GM18868 (cell line): ENCODE results near the gene MYOF.
"Not testable (repeated sequence)": the region's sequence is repeated elsewhere in the genome, so short reads cannot be mapped to it uniquely, and the experiment has no call there.

Experiments used
- ATAC-seq: cut with Tn5 transposase; IDR thresholded peaks from one replicate; pipeline ENCODE4 v1.9.1; 2021; ENCODE audit warnings: mild to moderate bottlenecking, moderate library complexity; ENCODE audit not compliant: unreplicated experiment

The MYOF gene

DNA sequence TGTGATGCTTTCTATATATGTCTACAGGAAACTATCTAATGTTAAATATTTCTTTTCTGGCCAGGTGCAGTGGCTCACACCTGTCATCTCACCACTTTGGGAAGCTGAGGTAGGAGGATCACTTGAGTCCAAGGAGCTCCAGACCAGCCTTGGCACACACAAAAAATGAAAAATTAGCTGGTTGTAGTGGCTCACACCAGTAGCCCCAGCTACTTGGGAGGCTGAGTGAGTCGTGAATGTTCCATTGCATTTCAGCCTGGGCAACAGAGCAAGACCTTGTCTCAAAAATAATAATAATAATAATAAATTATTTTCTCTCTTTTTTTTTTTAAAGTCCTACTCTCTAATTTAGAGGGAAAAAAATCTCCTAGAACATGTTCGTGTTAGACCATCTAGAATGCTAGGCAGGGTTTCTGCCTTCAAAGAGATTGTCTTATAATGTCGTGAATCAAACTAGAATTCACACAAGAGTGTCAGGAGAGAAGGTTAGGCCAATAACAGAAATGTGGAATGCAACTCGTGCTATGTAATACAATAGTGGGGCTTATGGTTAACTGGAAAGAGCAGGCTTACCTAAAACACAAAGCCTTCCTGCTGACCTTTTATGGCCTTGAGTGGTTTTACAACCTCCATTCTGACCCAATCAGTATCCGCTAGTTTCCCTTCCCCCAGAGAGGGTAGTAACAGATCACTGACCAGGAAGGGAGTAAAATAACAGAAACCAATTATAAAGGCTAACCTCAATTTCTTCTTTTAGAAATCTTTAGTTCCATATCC lies 46.3 kb downstream of the MYOF start:
- no peak for ATAC-seq

DNA sequence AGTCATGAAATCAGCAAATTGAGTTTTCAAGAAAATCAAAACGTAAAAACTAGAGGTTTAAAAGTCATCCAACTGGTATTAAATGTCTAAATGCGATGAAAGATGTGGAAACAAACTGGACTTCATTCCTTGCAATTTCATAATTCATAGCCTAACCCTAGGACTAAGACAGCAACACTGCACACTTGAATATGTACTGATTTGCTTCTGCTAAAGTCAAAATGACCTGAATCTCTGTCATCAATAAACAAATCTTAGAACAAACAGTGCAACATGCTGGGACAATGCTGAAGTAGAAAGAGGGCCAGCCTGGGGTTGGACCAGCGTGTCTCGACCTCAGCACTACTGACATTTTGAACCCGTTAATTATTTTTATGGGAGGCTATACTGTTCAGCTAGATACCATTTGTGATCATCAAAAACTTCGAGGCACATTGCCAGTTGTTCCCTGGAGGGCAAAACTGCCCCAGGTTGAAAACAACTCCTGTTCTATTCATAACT lies 47.1 kb downstream of the MYOF start:
- ATAC-seq: no peak

DNA sequence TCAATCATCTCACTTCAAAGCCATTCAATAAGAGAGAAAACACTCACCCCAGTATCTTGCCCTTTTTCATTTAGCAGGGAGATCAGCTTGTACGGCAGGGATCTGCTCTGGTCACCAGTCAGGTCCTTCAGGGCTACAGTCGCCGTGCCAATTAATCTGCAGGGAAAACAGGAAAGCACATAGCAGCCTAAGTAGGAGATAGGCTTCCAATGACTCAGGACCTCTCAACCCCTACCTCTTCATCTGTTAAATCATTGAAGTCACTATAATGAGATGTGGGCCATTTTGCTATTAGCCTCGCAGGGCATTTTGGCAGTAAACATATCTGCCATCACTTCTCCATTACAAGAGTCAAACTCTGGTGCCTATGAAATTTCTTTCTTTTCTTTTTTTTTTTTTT lies 50.8 kb downstream of the MYOF start:
- no peak for ATAC-seq

DNA sequence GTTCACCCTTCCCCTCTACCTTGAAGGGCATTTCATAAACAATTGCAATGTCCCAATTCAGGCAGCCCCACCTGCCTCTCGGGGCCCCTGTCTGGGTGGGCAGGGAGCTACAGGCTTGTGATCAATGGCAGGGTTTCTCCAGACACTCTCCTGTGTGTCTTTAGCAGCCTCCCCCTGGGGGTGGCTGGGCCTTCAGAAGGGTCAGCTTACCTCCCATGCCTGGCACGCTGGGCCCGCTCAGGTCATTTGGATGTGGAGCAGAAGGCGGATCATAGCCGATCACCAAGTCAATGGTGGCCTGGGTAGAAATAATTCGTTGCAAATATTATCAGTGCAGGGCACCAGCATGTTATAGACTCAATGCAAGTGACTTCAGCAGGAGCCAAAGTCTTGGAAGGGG lies 56.3 kb downstream of the MYOF start:
- ATAC-seq: no peak

DNA sequence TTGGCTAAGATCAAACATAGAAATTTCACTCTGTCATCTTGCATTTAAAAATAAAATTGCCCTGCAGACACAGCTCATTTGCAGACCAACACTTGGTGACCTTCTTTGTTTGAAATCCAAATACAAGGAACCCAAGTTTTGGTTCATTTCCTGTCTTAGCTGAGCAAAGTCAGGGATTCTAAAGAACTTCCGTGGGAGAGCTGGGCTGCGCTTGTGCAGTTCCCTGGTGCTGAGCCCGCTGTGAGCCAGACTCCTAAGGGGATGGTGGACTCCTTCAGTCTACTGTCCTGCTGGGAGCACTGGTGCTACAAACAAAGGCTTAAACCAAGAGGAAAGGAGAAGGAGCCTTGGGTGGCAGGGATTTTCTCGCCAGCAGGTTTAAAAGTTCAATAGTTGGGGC lies 60.0 kb downstream of the MYOF start:
- ATAC-seq: no peak

DNA sequence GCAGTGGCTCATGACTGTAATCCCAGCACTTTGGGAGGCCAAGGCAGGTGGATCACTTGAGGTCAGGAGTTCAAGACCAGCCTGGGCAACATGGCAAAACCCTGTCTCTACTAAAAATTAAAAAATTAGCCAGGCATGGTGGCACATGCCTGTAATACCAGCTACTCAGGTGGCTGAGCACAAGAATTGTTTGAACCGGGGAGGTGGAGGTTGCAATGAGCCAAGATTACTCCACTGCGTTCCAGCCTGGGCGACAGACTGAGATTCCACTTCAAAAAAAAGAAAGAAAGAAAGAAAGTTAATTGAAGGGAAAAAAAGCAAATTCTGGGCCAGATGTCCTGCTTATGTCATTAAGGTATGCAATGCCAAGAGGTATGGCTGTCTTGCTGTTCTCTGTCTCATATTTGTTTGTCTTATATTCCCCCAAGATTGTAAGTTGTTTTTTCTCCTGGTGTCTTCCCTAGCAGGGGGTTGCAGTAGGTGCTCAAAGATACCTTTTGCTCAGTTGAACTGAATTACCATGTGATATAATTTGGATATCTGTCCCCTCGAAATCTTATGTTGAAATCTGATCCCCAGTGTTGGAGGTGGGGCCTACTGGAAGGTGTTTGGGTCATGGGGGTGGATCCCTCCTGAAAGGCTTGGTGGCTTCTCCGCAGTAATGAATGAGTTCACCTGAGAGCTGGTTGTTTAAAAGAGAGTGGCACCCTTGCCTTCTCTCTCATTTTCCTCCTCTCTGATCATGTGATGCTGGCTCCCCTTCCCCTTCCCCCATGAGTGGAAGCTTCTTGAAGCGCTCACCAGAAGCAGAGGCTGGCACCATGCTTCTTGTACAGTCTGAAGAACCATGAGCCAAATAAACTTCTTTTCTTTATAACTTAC lies 60.9 kb downstream of the MYOF start:
- no peak for ATAC-seq

DNA sequence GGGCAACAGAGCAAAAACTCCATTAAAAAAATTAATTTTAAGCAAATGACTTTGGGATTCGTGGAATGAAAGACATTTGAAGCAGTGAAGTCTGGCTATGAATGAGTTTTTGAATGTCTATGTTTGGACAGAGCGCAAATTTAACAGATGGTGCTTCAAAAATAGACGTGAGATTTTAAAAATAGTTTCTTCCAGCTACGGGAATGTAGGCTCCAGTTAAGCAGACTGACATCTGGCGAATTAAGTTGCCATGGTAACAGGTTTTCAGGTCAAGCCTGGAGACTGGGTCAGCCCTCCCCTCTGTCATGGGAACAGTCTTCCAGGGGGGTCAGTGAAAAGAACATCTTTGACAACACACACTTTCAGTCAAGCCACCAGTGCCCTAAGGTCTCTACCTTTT lies 62.0 kb downstream of the MYOF start:
- no peak for ATAC-seq

DNA sequence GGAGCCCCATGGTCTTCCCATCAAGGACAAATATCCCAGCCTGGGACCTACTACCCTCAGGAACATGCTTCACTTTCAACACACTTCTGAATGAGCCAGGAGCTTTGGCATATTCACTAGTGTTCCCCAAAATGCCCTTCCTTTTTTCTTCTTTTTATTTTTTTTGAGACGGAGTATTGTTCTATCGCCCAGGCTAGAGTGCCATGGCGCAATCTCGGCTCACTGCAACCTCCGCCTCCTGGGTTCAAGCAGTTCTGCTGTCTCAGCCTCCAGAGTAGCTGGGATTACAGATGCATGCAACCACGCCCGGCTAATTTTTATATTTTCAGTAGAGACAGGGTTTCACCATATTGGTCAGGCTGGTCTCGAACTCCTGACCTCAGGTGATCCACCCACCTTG lies 63.1 kb downstream of the MYOF start:
- ATAC-seq: not testable (repeated sequence)

DNA sequence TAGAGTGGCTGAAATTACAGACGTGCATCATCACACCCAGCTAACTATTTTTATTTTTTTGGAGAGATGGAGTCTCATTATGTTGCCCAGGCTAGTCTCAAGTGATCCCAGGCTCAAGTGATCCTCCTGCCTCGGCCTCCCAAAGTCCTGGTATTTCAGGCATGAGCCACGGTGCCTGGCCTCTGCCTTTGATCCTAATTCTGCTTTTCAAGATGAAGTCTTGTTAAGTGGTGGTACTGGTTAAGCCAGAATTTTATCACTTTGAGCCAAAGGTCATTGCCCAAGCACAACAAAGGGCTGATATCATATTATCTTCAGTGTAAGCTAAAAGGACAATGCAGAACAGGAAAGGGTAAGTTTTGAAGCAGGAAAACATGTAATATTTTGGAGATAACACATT lies 64.2 kb downstream of the MYOF start:
- no peak for ATAC-seq

DNA sequence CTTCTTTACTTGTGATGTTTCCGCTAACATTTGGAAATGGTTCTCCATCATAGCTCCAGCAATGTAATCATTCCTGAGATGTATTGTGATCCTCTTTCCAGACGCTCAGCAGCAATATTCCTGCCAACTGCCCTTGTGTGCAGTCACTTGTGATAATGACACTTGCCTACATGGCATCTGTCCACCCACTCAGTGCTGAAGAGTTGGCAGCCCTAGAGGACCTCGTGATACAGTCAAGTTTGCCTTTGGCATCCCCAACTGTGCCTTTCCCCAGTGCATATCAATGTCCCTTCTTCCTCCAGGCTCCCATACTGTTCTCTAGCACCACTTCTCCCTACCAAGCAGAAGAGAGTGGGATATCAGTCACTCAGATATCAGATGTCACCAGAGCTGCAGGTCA lies 64.9 kb downstream of the MYOF start:
- ATAC-seq: no peak

DNA sequence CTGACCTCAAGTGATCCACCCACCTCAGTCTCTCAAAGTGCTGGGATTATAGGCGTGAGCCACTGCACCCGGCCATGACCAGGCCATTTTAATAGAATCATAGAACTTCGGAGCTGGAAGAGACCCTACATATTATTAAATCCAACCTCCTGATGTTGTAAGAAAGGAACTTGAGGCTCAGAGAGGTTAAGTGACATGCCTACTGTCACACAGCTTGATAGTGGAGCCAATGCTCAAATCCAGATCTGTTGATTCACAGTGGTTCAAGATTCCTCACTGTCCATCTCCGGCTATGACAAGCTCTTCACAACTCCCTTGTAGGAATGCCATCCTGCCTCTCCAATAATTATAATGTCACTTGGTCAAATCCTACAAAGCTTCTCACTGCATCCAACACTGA lies 65.3 kb downstream of the MYOF start:
- no peak for ATAC-seq

DNA sequence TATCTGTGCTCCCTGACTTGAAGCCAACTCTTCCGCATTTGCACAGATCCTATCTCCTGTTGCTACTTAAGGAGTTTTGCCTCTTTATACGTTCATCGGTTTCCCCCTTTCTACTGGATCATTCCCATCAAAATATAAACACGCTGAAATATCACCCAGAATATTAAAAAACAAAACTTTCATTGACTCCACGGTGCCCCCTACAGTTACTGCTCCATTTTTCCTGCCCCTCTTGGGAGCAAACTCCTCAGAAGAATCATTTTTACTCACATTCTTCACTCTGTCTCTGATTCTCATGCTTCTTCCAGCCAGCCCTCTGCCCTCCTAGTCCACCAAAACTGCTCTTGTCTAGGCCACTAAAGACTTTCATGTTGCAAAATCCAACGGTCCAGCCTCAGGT lies 66.4 kb downstream of the MYOF start:
- no peak for ATAC-seq

DNA sequence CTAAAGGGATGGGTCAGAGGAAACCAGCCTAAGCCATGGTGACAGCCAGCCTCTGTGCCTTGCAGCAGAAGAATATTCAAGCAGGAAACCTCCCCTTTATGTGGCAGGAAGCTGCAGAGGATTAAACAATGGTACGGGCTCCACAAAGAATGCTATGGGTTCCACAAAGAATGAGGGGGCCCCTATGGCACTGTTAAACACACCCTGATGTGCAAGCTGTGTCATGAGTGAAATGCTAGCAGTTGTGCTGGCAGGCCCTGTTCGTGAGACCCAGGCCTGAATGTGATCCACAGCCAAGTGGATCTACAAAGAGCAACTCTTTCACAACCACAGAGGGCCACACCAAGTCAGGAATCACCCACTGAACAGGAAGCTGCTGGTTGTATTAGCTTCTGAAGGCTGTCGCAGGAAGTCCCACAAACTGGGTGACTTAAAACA lies 68.9 kb downstream of the MYOF start:
- ATAC-seq: no peak

DNA sequence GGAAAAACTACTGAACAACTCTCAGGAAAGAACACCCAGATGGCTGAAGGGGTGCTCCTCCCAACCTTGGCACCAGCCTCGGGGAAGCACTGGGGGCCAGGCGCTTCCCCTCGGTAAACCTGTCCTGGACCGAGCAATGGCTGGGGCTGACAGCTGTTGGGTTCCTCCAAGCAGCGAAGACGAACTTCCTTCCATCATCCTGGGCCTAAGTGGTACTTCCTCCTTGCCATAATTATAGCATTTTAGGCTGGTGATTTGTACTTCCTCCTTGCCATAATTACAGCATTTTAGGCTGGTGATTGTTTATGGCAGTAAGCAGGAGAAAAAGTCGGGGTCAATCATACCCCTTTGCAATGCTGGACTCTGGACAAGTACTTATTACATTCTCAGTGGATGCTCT lies 69.3 kb downstream of the MYOF start:
- no peak for ATAC-seq

DNA sequence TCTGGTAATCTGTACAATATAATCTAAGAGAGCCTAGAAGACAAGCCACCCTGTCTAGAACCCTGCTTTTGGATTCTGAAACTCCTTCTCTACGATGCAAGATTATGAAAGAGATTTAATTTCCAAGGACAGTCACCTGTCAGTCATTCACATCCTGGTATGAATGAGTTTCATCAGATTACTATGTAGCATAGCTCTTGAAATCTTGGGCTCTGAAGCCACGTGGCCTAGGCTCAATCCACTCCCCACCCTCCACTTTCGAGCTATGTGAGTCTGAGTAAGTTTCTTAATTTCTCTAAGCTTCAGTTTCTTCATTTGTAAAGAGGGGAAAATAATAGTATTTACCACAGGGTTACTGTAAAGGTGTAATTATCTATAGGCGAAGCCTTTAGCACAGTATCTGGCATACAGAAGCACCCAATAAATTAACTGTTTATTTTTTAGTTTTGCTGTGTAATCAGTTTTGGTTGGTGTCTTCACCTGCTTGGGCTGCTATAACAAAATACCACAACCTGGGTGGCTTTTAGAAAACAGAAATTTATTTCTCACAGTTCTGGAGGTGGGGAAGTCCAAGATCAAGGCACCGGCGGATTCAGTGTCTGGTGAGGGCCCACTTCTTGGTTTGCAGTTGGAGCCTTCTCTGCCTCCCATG lies 71.3 kb downstream of the MYOF start:
- no peak for ATAC-seq

DNA sequence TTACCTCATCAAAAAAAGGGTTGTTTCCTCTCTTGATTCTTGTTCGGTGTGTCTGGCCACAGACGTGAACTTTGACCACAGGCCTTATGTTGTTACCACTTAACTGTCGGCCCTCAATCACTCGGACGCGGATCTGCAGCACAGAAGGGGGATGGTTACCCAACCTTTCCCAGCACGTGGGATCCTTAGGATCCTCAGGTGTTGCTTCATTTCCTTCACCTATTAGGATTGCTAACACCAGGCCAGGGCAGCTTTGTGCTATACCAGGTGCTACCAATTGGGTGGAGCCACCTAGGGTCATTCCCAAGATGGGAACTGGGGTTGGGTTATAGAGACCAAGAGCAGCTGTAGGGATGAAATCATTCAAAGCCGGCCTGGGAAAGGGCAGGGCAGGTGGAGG lies 73.4 kb downstream of the MYOF start:
- no peak for ATAC-seq

DNA sequence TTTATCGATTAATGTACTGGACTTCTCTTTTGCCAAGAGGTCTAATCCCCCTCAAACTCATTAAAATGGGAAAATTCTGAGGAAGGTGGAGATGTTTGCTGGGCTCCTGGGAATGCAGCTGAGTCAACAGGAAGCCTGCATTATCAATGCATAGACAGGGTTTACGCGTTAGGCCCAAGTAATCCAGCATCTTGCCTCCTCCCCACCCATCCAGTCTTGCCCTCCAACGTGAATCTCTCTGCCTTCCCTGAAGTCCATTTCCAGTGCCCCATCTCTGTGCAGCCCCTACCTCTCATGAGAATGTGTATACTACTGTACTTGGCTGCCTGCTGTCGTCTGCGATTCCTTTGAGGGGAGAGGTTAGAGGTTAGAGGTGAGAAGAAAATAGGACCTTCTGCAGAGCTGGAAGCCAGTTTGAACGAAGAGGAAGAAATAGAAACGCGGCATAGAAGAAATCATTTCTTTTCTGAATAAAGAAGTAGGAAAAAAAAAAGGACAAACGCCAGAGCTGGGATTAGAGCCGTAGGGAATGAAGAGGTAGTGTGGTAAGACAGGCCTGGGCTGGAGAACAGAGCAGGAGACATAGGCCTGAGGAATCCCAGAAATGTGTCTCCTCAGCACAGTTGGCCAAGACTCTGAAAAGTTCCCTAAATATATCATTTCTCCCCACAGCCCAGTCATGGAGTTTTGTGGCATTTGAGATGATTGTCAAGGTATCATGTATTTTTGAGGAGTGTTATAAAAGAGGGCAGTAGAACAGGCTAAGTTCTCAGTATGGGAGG lies 75.6 kb downstream of the MYOF start:
- no peak for ATAC-seq

DNA sequence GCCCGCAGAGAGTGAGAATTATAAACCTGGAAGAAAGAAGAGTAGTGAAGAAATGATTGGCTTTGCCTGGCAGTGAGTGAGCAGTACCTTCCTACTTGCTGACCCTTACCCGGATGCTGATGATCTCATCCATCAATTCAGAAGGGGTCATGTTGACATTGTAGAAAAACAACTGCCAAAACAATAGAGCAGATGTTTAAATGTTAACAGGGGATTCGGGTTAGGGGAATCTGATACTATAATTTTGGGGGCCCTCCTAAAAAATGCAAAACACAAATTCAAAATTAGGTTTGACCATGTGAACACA lies 78.1 kb downstream of the MYOF start:
- ATAC-seq: no peak

DNA sequence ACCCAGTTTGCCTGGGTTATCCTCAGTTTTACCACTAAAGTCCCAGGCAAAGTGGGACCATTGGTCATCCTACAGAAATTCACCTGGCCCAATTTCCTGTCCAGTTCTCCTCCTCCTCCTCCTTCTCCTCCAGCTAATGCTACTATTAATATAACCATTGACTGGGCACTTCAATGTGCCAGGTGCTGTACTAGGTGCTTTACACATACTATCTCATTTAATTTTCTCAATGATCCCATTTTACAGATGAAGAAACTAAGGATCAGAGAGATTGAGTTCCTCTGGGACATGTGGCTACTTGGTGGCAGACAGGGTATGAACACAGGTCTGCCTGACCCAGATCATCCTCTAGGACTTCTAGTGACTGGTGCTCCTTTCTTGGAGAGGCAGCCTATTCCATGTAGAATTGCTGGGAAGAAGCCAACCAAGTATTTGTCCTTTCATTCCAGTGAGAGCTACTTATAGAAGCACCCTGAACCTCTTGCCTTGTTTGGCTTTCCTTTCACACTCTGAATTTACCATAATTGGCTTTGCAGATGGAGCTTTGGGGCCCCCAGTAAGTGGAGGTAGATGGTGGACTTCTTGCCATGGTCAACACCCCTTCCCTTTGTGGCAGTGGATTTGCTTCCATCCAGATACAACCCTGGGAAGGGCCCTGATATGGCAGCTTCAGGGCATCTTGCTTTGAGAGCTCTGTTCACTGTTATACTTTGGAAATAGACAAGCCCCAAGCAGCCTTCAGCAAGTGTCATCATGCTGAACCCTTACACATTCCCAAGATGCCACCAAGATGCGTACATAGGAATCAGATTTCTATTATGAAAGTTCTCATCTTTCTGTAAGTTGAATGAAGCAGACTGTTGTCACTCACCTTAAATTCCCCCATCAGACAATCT lies 78.7 kb downstream of the MYOF start:
- ATAC-seq: no peak

DNA sequence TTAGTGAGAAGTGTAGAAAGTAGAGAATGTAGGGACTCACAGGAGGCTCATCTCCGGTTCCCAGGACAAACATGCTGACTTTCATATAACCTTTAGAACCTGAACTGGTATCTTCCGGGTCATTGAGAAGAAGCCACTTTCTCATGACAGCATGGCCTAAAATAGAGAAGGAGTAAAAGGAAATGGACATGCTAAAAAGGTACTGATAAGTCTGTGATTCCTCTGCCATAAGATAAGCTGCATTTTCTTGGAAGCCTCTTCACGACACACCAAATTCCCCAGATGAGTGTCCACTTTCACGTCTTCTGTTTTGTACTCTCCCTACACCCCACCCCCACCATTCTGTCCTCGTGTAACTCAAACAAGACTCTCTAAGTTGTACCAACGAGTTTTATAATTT lies 79.9 kb downstream of the MYOF start:
- ATAC-seq: no peak
